HG03565 (cell line): ENCODE results near the gene SHROOM3.
"Not testable (repeated sequence)": the region's sequence is repeated elsewhere in the genome, so short reads cannot be mapped to it uniquely, and the experiment has no call there.

Experiments used
- ATAC-seq: cut with Tn5 transposase; IDR thresholded peaks from one replicate; pipeline ENCODE4 v1.9.1; 2021; ENCODE audit warnings: mild to moderate bottlenecking, moderate library complexity; ENCODE audit not compliant: unreplicated experiment

The SHROOM3 gene

GRCh38 chr4:76434901-76435527, at the start of gene SHROOM3:
TSS of gene SHROOM3 (plus strand) at chr4:76435229. CDS start at chr4:76436053, 824 bp downstream.
- no peak for ATAC-seq

- ATAC-seq: no peak
Observed at GRCh38 chr4:76385974-76386373, 49.1 kb upstream of the SHROOM3 start.

- ATAC-seq: no peak
Observed at GRCh38 chr4:76386566-76387305, 48.3 kb upstream of the SHROOM3 start.

GRCh38 chr4:76388160-76388908, 46.7 kb upstream of the SHROOM3 start:
- no peak for ATAC-seq

GRCh38 chr4:76401654-76402053, 33.4 kb upstream of the SHROOM3 start:
- no peak for ATAC-seq

GRCh38 chr4:76406081-76406480, 28.9 kb upstream of the SHROOM3 start:
- no peak for ATAC-seq

GRCh38 chr4:76407440-76408119, 27.4 kb upstream of the SHROOM3 start:
- no peak for ATAC-seq

GRCh38 chr4:76410636-76411035, 24.4 kb upstream of the SHROOM3 start:
- no peak for ATAC-seq

GRCh38 chr4:76420188-76420761, 14.8 kb upstream of the SHROOM3 start:
- no peak for ATAC-seq

GRCh38 chr4:76420762-76421581, 14.1 kb upstream of the SHROOM3 start, which contains the start of gene CCDC158:
TSS of gene CCDC158 (minus strand) at chr4:76421141. CDS start at chr4:76403207, 17,934 bp downstream.
- ATAC-seq: no peak

GRCh38 chr4:76423159-76423558, 11.9 kb upstream of the SHROOM3 start:
- not testable (repeated sequence) for ATAC-seq

- no peak for ATAC-seq
Observed at GRCh38 chr4:76426272-76426671, 8.8 kb upstream of the SHROOM3 start.

GRCh38 chr4:76429636-76430035, 5.4 kb upstream of the SHROOM3 start:
- ATAC-seq: no peak

- ATAC-seq: no peak
Observed at GRCh38 chr4:76430519-76431388, 4.3 kb upstream of the SHROOM3 start.

- no peak for ATAC-seq
Observed at GRCh38 chr4:76435528-76436319, 695 bp downstream of the SHROOM3 start.

GRCh38 chr4:76439491-76439890, 4.5 kb downstream of the SHROOM3 start:
- ATAC-seq: no peak

- ATAC-seq: no peak
Observed at GRCh38 chr4:76441881-76442280, 6.9 kb downstream of the SHROOM3 start.

- no peak for ATAC-seq
Observed at GRCh38 chr4:76442807-76443206, 7.8 kb downstream of the SHROOM3 start.
